CD4-positive, CD25-positive, alpha-beta regulatory T cell (primary cell): ENCODE data around the gene SORL1. TPM values are rescaled to one million over a fixed set of nuclear protein-coding genes. Genes with fewer than 3 reads are reported as not detected.

Experiments
- ATAC-seq, 2 donors: fragments of 150-1000 bp; cut with Tn5 transposase; one replicate each; pipeline ENCODE4 v1.10.0; 2021; ENCODE audit warnings: low read depth in 2 of 2, moderate number of reproducible peaks in 2 of 2, moderate library complexity in 1 of 2
- DNase-seq, 3 donors: peaks; one replicate each; pipeline versions ENCODE4 v3.0.0 to v3.0.0-alpha.2; 2012 to 2022; ENCODE audit warnings: mixed read lengths in 1 of 3
- H3K27ac ChIP-seq: one replicate; pipeline ENCODE4 v1.7.0; 2013; ENCODE audit warnings: mild to moderate bottlenecking, low read length; ENCODE audit not compliant: insufficient read depth, poor library complexity, severe bottlenecking
- H3K27me3 ChIP-seq: one replicate; pipeline ENCODE4 v1.7.0; 2013; ENCODE audit warnings: low read length; ENCODE audit not compliant: control insufficient read depth, insufficient read depth
- H3K36me3 ChIP-seq: one replicate; pipeline ENCODE4 v1.7.0; 2013; ENCODE audit warnings: mild to moderate bottlenecking, low read length, moderate library complexity; ENCODE audit not compliant: control insufficient read depth, insufficient read depth
- H3K4me1 ChIP-seq: 2 replicates; pipeline ENCODE4 v1.7.0; 2013; ENCODE audit warnings: mild to moderate bottlenecking, low read length; ENCODE audit not compliant: insufficient read depth, control insufficient read depth, poor library complexity, severe bottlenecking
- H3K4me3 ChIP-seq: one replicate; pipeline ENCODE4 v1.7.0; 2013; ENCODE audit warnings: low read depth, mild to moderate bottlenecking, low read length, moderate library complexity
- H3K9me3 ChIP-seq, 2 experiments: 1 replicate in 1 of 2; 2 replicates in 1 of 2; pipeline ENCODE4 v1.7.0; 2013; ENCODE audit warnings: low read length in 2 of 2, mild to moderate bottlenecking in 1 of 2, moderate library complexity in 1 of 2; ENCODE audit not compliant: control insufficient read depth in 2 of 2
- H3K27ac Mint-ChIP-seq, 3 donors: one replicate each; pipeline ENCODE4 v1.8.0; 2020 to 2022; ENCODE audit warnings: mild to moderate bottlenecking in 3 of 3, mixed read lengths in 3 of 3, moderate library complexity in 2 of 3
- H3K27me3 Mint-ChIP-seq: one replicate; pipeline ENCODE4 v1.8.0; 2022; ENCODE audit warnings: mild to moderate bottlenecking, mixed read lengths
- H3K36me3 Mint-ChIP-seq: one replicate; pipeline ENCODE4 v1.8.0; 2020; ENCODE audit warnings: mixed read lengths
- H3K4me1 Mint-ChIP-seq, 4 donors: one replicate each; pipeline ENCODE4 v1.8.0; 2020 to 2022; ENCODE audit warnings: mixed read lengths in 4 of 4, mild to moderate bottlenecking in 1 of 4
- H3K4me3 Mint-ChIP-seq, 4 donors: one replicate each; pipeline ENCODE4 v1.8.0; 2020 to 2022; ENCODE audit warnings: mild to moderate bottlenecking in 4 of 4, mixed read lengths in 4 of 4, moderate library complexity in 3 of 4
- H3K9me3 Mint-ChIP-seq, 7 donors: one replicate each; pipeline ENCODE4 v1.8.0; 2020 to 2022; ENCODE audit warnings: mixed read lengths in 7 of 7, mild to moderate bottlenecking in 3 of 7, moderate library complexity in 2 of 7
- polyA plus RNA-seq, 4 donors: library from polyadenylated mRNA; unstranded; fragments of 300-500 nt; fragmentation: Illumina TruSeq; gene quantifications; one replicate each; pipeline ENCODE4 v1.2.3, GENCODE V29; 2021
- total RNA-seq: library from RNA; stranded (reverse); gene quantifications from one replicate; pipeline ENCODE4 v1.2.3, GENCODE V29; 2022

SORL1 gene
- total and polyA plus RNA-seq, 5 donors from 2014 or later, result 143 to 441 (median 168) TPM

DNA sequence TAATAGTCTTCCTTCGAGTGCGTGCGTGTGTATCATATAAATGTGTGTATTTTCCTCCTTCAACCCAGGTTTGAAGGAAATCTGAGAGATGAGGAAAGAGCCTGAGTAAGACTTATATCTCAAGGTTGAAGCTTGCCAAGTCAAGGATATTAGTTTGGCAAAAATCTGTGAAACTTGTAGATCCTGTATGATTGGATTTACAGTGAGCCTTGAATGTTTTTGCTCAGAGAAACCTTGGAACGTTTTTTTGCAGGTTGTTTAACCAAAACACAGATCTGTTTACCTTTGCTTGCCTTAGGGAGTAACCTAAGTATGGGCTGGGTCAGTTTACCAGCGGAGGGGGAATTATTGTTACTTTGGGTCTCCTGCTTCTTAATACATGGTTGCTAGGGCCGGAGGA, 36.5 kb downstream of the SORL1 start:
- no peaks in the 10 kb centered on the region for H3K9me3 Mint-ChIP-seq
- no peak for DNase-seq
- peaks cover 63% of the 10 kb centered on the region for H3K36me3 Mint-ChIP-seq
- peaks cover under 1% of the 10 kb centered on the region for H3K4me1 ChIP-seq
- ATAC-seq, result no peak
- H3K27me3 ChIP-seq, result no peaks in the 10 kb centered on the region
- peaks cover 18 to 73% (median 37%) of the 10 kb centered on the region in 4 donors for H3K4me1 Mint-ChIP-seq
- H3K36me3 ChIP-seq, result peaks cover 84% of the 10 kb centered on the region
- H3K27ac ChIP-seq, result no peak overlapping the region
- no peaks in the 10 kb centered on the region for H3K9me3 ChIP-seq
- peak overlapping the region in 1 of 3 donors; percentile 68 for H3K27ac Mint-ChIP-seq
- no peak overlapping the region for H3K4me3 ChIP-seq
- peak overlapping the region in 1 of 4 donors; percentile 26 for H3K4me3 Mint-ChIP-seq
- H3K27me3 Mint-ChIP-seq, result no peaks in the 10 kb centered on the region

DNA sequence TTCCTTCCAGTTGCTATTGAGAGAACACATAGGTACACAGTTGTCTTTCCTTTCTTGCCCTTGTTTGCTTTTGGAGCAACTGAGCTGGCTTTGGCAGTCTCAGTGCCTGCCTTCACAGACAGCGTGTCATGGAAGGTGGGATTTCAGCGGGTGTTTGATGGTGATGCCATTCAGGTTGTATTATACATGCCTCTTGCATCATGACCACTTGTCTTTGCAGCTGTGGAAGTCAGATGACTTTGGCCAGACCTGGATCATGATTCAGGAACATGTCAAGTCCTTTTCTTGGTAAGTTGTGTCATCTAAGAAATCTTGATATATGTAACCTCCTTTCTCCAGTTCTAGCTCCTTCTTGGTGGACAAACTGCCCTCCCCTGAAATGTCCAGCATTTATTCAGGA, 37.7 kb downstream of the SORL1 start:
- Histone ChIP-seq H3K9me3 (no peaks in the 10 kb centered on the region), H3K4me1 (peaks cover 13% of the 10 kb centered on the region), H3K36me3 (peaks cover 75% of the 10 kb centered on the region), H3K27me3 (no peaks in the 10 kb centered on the region), H3K27ac (no peak overlapping the region), H3K4me3 (no peak overlapping the region)
- H3K36me3 Mint-ChIP-seq, result peaks cover 53% of the 10 kb centered on the region
- H3K4me1 Mint-ChIP-seq, result peaks cover 20 to 76% (median 39%) of the 10 kb centered on the region in 4 donors
- H3K9me3 Mint-ChIP-seq, result peaks cover 0 to 2% (median 0%) of the 10 kb centered on the region in 7 donors
- H3K27ac Mint-ChIP-seq, result peak overlapping the region in 2 of 3 donors; percentile 3 to 11
- ATAC-seq (no peak), DNase-seq (no peak)
- no peak overlapping the region for H3K4me3 Mint-ChIP-seq
- H3K27me3 Mint-ChIP-seq, result no peaks in the 10 kb centered on the region

DNA sequence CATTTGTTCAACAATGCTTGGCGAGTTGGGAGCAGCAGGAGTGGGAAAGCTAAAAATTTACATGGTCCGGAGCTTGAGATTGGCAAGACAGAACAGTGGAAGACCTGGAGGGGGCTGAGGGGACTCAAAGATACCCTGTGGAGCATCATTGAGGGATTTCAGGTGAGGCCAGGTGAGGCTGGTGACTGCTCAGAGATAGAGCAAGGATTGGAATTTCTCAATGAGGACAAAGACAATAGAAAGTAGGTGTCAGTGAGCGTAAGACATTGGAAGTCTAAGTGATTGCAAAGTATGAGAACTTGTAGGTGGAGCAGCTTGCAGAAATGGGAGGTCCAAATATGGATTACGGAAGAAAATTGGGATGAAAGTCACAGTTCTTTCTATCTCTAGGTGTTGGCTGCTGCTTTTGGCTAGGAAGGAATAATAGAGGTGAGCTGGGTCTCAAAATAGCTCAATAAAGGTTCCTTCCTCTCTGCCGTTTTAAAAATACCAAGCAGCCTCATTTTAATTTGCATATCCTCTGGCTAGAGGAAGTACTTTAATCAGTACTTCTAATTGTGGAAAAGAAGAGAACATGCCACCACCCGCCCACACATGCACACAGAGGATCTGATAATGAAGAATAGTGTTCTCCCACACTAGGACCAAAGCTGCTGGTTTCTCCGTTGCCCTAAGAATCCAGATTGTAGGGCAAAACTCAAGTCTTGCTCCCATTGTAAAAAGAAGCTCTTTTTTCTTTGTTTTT, 42.4 kb downstream of the SORL1 start:
- DNase-seq, result peak in 2 of 3 donors; percentile 28 to 59
- Histone ChIP-seq H3K9me3 (no peaks in the 10 kb centered on the region), H3K27me3 (no peaks in the 10 kb centered on the region), H3K4me1 (peaks cover 19% of the 10 kb centered on the region), H3K4me3 (peak overlapping the region; percentile 64), H3K36me3 (peaks cover 74% of the 10 kb centered on the region), H3K27ac (peak overlapping the region; percentile 48)
- Mint-ChIP-seq H3K27me3 (no peaks in the 10 kb centered on the region), H3K36me3 (peaks cover 65% of the 10 kb centered on the region), H3K9me3 (peaks cover 0 to 2% (median 0%) of the 10 kb centered on the region in 7 donors), H3K4me1 (peaks cover 28 to 79% (median 46%) of the 10 kb centered on the region in 4 donors), H3K4me3 (peak overlapping the region; percentile 18 to 68 (median 54)), H3K27ac (peak overlapping the region; percentile 66 to 85 (median 84))
- peak; percentile 68 to 75 for ATAC-seq

DNA sequence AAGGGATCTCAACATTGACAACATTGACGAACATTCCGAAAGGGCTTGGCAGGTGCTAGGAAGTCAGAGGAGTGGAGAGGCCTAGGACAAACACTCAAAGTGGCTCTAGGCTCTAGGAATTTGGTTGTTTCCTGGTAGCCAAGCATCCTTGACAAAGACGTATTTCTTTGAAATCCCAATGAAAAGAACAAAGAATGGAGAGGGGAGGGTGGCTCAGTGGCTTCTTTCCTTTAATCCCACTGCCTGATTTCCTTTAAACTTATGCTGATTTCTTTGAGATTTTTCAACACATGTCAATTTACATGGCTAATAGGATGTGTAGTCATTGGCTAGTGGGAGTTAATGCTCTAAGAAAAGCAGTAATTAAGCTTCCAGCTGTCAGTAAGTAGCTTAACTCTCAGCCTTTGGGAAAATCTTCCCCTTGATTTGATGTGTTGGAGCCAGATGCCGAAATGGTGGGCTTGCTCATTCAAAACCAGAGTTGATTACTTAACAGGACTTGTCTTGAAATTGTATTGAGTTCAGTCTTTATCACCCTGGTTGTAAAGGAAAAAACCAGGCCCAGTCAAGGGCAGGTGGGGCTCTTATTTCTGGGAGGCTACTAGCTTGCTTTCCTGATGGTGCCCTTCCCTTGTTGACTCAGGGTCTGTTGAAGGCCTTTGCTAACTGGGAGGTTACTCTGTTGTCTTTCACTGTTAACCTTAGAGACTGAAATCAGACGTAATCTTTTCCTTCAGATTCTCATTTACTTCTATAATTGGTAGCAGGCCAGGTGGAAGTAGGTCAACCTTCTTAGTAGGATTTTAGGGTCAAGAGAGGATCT, 45.3 kb downstream of the SORL1 start:
- Histone ChIP-seq H3K4me1 (peaks cover 19% of the 10 kb centered on the region), H3K9me3 (no peaks in the 10 kb centered on the region), H3K27ac (no peak overlapping the region), H3K4me3 (no peak overlapping the region), H3K36me3 (peaks cover 80% of the 10 kb centered on the region), H3K27me3 (no peaks in the 10 kb centered on the region)
- Mint-ChIP-seq H3K4me3 (peak overlapping the region in 1 of 4 donors; percentile 57), H3K27ac (peak overlapping the region in 2 of 3 donors; percentile 50 to 85), H3K36me3 (peaks cover 64% of the 10 kb centered on the region), H3K4me1 (peaks cover 18 to 71% (median 41%) of the 10 kb centered on the region in 4 donors), H3K9me3 (peaks cover 0 to 3% (median 0%) of the 10 kb centered on the region in 7 donors), H3K27me3 (no peaks in the 10 kb centered on the region)
- DNase-seq (no peak), ATAC-seq (no peak)

DNA sequence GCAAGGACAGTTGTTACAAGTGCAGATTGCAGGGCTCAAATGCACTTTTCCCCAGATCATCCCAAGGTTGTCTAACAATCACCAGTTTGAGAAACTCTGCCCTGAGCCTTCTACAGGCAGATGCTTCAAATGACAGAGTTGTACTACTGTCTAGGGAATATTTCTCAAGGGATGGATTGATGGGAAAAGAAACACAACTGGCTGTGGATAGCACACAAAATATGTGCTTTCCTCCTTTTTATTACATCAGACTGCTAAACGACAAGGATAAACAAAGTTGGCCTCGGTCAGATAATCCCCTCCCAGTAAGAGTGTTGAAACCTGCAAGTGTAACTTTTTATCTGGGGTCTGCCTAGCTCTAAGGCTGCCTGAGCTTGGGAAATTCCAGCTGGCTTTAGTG, 47.3 kb downstream of the SORL1 start:
- Histone ChIP-seq H3K27me3 (no peaks in the 10 kb centered on the region), H3K27ac (no peak overlapping the region), H3K4me3 (no peak overlapping the region), H3K36me3 (peaks cover 87% of the 10 kb centered on the region), H3K9me3 (no peaks in the 10 kb centered on the region), H3K4me1 (peaks cover 10% of the 10 kb centered on the region)
- ATAC-seq (no peak), DNase-seq (no peak)
- H3K36me3 Mint-ChIP-seq, result peaks cover 77% of the 10 kb centered on the region
- peaks cover 10 to 58% (median 29%) of the 10 kb centered on the region in 4 donors for H3K4me1 Mint-ChIP-seq
- peaks cover 0 to 3% (median 0%) of the 10 kb centered on the region in 7 donors for H3K9me3 Mint-ChIP-seq
- peak overlapping the region in 1 of 3 donors; percentile 1 for H3K27ac Mint-ChIP-seq
- peak overlapping the region in 1 of 4 donors; percentile 56 for H3K4me3 Mint-ChIP-seq
- no peaks in the 10 kb centered on the region for H3K27me3 Mint-ChIP-seq

DNA sequence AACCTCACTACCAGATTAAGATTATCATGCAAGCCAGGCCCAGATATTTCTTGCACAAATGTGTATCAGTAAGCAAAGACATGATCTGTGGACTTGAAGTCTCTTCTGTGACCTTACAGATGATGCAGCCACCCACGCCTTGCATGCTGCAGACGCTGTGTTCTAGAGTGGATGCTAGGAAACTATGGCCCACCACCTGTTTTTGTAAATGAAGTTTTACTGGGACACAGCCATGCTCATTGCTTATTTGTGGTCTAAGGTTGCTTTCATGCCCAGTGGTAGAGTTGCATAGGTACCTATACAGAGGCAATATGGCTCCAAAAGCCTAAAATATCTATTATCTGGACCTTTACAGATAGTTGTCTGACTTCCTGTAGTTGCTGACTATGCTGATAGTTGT, 48.2 kb downstream of the SORL1 start:
- Histone ChIP-seq H3K4me3 (no peak overlapping the region), H3K9me3 (peaks cover 0 to under 1% of the 10 kb centered on the region in 2 experiments), H3K27ac (no peak overlapping the region), H3K36me3 (peaks cover 89% of the 10 kb centered on the region), H3K4me1 (peaks cover 2% of the 10 kb centered on the region), H3K27me3 (no peaks in the 10 kb centered on the region)
- Mint-ChIP-seq H3K27ac (peak overlapping the region in 1 of 3 donors; percentile 26), H3K36me3 (peaks cover 86% of the 10 kb centered on the region), H3K4me3 (peak overlapping the region in 1 of 4 donors; percentile 56), H3K9me3 (peaks cover 0 to 5% (median under 1%) of the 10 kb centered on the region in 7 donors), H3K27me3 (no peaks in the 10 kb centered on the region), H3K4me1 (peaks cover 12 to 56% (median 22%) of the 10 kb centered on the region in 4 donors)
- ATAC-seq, result no peak
- no peak for DNase-seq

DNA sequence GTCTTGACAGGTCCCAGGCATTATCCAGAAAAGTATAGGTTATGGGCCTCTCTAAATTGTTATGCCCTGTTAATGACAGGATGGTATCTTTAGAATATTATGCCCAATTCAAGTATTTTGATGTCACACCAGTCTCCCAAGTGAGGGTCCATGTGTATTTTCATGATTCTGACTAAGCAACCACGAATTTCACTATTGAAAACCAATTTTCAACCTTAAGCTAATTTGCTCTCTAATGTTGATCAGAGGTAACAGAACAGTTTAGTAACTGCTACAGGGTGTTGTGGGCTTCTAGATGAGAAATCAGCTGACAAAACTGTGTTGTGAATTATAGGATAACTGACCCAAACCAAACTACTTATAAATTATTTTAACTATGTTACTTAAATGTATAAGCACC, 48.6 kb downstream of the SORL1 start:
- peaks cover 0 to 9% (median 1%) of the 10 kb centered on the region in 7 donors for H3K9me3 Mint-ChIP-seq
- H3K4me1 Mint-ChIP-seq, result peaks cover 14 to 55% (median 19%) of the 10 kb centered on the region in 4 donors
- Histone ChIP-seq H3K36me3 (peaks cover 89% of the 10 kb centered on the region), H3K9me3 (peaks cover 4% of the 10 kb centered on the region in 2 experiments), H3K27me3 (no peaks in the 10 kb centered on the region), H3K4me3 (no peak overlapping the region), H3K27ac (no peak overlapping the region), H3K4me1 (no peaks in the 10 kb centered on the region)
- no peaks in the 10 kb centered on the region for H3K27me3 Mint-ChIP-seq
- H3K36me3 Mint-ChIP-seq, result peaks cover 86% of the 10 kb centered on the region
- no peak overlapping the region for H3K4me3 Mint-ChIP-seq
- peak overlapping the region in 1 of 3 donors; percentile 26 for H3K27ac Mint-ChIP-seq
- DNase-seq (no peak), ATAC-seq (no peak)
